ENCODE measurements around the gene PACSIN3.

GRCh38 chr11:47180006-47180787 lies 6.0 kb downstream of the PACSIN3 start:
- no peak for TF ChIP-seq POLR2A (IDR thresholded peaks at IDR 0.05; ENCODE audit: low read length)
- no peak for TF ChIP-seq GATA1 (IDR thresholded peaks at IDR 0.05; ENCODE audit: low read depth, low read length)

All from erythroblast (primary cell).